HepG2 (cell line): Measurements from ENCODE around the gene TAC3. TPM values are rescaled to one million over a fixed set of nuclear protein-coding genes. Genes with fewer than 3 reads are reported as not detected.

Source experiments
- ATF7 ChIP-seq, 2 experiments: fragments of 450-650 bp in 1 of 2; sonication (generic) in 1 of 2; formaldehyde crosslinking in 1 of 2; IDR thresholded peaks; 2 replicates each; pipeline versions ENCODE4 v1.4.0 to v1.6.1; 2016 to 2020; ENCODE audit warnings: antibody characterized with exemption in 1 of 2, mild to moderate bottlenecking in 1 of 2, missing genetic modification reagents in 1 of 2
- CC2D1A ChIP-seq: sonication (generic); formaldehyde crosslinking; IDR thresholded peaks from 2 replicates; pipeline ENCODE4 v1.8.1; 2023; ENCODE audit warnings: mild to moderate bottlenecking, missing genetic modification reagents
- CERS6 ChIP-seq: sonication (generic); formaldehyde crosslinking; IDR thresholded peaks from 2 replicates; pipeline ENCODE4 v1.5.0; 2020; ENCODE audit warnings: missing genetic modification reagents
- CREB1 ChIP-seq, 2 experiments: fragments of 450-650 bp in 1 of 2; IDR thresholded peaks; 2 replicates each; pipeline ENCODE4 v1.6.1; 2016 to 2017; ENCODE audit warnings: control low read depth in 1 of 2, mild to moderate bottlenecking in 1 of 2, missing compliant biosample characterization in 1 of 2, missing genetic modification characterization in 1 of 2
- GABPB1 ChIP-seq: IDR thresholded peaks from 2 replicates; pipeline ENCODE4 v1.6.1; 2016; ENCODE audit warnings: mild to moderate bottlenecking, missing genetic modification reagents, moderate library complexity, missing compliant biosample characterization
- HNRNPL ChIP-seq: fragments of 200-400 bp; formaldehyde crosslinking; IDR thresholded peaks from 2 replicates; pipeline ENCODE4 v1.6.1; 2017; ENCODE audit warnings: mild to moderate bottlenecking, low read depth, low read length
- KDM6A ChIP-seq: IDR thresholded peaks from 2 replicates; pipeline ENCODE4 v1.6.1; 2016; ENCODE audit warnings: low read depth
- PRMT3 ChIP-seq: sonication (generic); formaldehyde crosslinking; IDR thresholded peaks from 2 replicates; pipeline ENCODE4 v1.8.1; 2022; ENCODE audit warnings: low read depth, mild to moderate bottlenecking, moderate library complexity, missing genetic modification reagents, borderline replicate concordance
- REL ChIP-seq: sonication (generic); formaldehyde crosslinking; conservative IDR thresholded peaks from 2 replicates; pipeline ENCODE4 v1.8.0; 2022; ENCODE audit warnings: mild to moderate bottlenecking, missing genetic modification reagents, moderate library complexity
- TBX3 ChIP-seq: fragments of 450-650 bp; IDR thresholded peaks from 2 replicates; pipeline ENCODE4 v1.6.1; 2017; ENCODE audit warnings: antibody characterized with exemption, mild to moderate bottlenecking, inconsistent platforms, borderline replicate concordance
- THYN1 ChIP-seq: sonication (generic); formaldehyde crosslinking; IDR thresholded peaks from 2 replicates; pipeline ENCODE4 v1.8.1; 2023; ENCODE audit warnings: low read depth, mild to moderate bottlenecking, moderate library complexity, missing genetic modification reagents, borderline replicate concordance
- ZNF687 ChIP-seq: sonication (generic); formaldehyde crosslinking; IDR thresholded peaks from 2 replicates; pipeline ENCODE4 v1.5.1; 2020; ENCODE audit warnings: mild to moderate bottlenecking, missing genetic modification reagents, moderate library complexity
- ZNF710 ChIP-seq: sonication (generic); formaldehyde crosslinking; IDR thresholded peaks from 2 replicates; pipeline ENCODE4 v1.5.0; 2020; ENCODE audit warnings: mild to moderate bottlenecking, missing genetic modification reagents, borderline replicate concordance
- polyA plus RNA-seq, 8 experiments: library from polyadenylated mRNA; depleted of rRNA in 3 of 8; stranded (reverse) in 7 of 8; unstranded in 1 of 8; fragments of >200 nt; fragmentation: Illumina TruSeq in 4 of 8; extraction: Trizol in 4 of 8; gene quantifications; 2 replicates each; pipeline versions ENCODE4 v1.2.1 to v1.2.3, GENCODE V29; 2011 to 2016; ENCODE audit warnings: low read depth in 4 of 8, missing spikeins in 1 of 8, mixed read lengths in 1 of 8; ENCODE audit not compliant: insufficient read depth in 1 of 8
- total RNA-seq, 5 experiments: library from RNA; depleted of rRNA; stranded (reverse); fragments of >200 nt; fragmentation: Illumina TruSeq; extraction: Trizol; gene quantifications; 2 replicates each; pipeline ENCODE4 v1.2.3, GENCODE V29; 2016; ENCODE audit warnings: low read depth in 1 of 5
- TF ChIP-seq, protein P1 (sequence below): IDR thresholded peaks from 2 replicates; pipeline ENCODE4 v1.6.1; 2016; ENCODE audit warnings: missing genetic modification reagents, missing compliant biosample characterization
- TF ChIP-seq, protein P2 (sequence below): sonication (generic); formaldehyde crosslinking; IDR thresholded peaks from 2 replicates; pipeline ENCODE4 v1.4.0; 2020; ENCODE audit warnings: missing genetic modification reagents

The TAC3 gene
- total and polyA plus RNA-seq, 2 of the 13 experiments (the other 11 are each of a cell fraction or from before 2014, with no cell fraction given) = 0.13 to 0.15 TPM

DNA sequence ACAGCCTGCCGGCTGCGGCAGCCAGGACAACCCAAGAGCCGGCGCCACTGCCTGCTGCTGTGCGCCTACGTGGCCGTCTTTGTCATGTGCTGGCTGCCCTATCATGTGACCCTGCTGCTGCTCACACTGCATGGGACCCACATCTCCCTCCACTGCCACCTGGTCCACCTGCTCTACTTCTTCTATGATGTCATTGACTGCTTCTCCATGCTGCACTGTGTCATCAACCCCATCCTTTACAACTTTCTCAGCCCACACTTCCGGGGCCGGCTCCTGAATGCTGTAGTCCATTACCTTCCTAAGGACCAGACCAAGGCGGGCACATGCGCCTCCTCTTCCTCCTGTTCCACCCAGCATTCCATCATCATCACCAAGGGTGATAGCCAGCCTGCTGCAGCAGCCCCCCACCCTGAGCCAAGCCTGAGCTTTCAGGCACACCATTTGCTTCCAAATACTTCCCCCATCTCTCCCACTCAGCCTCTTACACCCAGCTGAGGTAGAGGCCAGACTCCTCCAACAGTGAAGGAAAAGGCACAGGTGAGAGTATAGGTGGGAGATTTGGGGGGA lies 20.3 kb downstream of the TAC3 start (continued):
- TF ChIP-seq GABPB1 (CRISPR knock-in tag) = no peak
- no peak for TF ChIP-seq KDM6A (CRISPR knock-in tag)
- no peak for TF ChIP-seq PRMT3 (CRISPR knock-in tag)
- no peak for TF ChIP-seq THYN1 (CRISPR knock-in tag)
- no peak for TF ChIP-seq HNRNPL
- no peak for TF ChIP-seq TBX3
- 0 out of 2 replicates have a peak, but pooled peaks have one; percentile 1 for TF ChIP-seq ZNF687 (CRISPR knock-in tag)
- TF ChIP-seq, protein P1, sequence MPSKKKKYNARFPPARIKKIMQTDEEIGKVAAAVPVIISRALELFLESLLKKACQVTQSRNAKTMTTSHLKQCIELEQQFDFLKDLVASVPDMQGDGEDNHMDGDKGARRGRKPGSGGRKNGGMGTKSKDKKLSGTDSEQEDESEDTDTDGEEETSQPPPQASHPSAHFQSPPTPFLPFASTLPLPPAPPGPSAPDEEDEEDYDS (CRISPR knock-in tag) = no peak
- no peak for TF ChIP-seq CC2D1A
- TF ChIP-seq ZNF710 (CRISPR knock-in tag) = no peak
- TF ChIP-seq, protein P2, sequence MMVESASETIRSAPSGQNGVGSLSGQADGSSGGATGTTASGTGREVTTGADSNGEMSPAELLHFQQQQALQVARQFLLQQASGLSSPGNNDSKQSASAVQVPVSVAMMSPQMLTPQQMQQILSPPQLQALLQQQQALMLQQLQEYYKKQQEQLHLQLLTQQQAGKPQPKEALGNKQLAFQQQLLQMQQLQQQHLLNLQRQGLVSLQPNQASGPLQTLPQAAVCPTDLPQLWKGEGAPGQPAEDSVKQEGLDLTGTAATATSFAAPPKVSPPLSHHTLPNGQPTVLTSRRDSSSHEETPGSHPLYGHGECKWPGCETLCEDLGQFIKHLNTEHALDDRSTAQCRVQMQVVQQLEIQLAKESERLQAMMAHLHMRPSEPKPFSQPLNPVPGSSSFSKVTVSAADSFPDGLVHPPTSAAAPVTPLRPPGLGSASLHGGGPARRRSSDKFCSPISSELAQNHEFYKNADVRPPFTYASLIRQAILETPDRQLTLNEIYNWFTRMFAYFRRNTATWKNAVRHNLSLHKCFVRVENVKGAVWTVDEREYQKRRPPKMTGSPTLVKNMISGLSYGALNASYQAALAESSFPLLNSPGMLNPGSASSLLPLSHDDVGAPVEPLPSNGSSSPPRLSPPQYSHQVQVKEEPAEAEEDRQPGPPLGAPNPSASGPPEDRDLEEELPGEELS (CRISPR knock-in tag) = no peak
- TF ChIP-seq REL (CRISPR knock-in tag) = no peak
- peak; percentile 66 for TF ChIP-seq ATF7 (IDR thresholded peaks at IDR 0.05)
- no peak for TF ChIP-seq ATF7 (CRISPR knock-in tag; IDR thresholded peaks at IDR 0.05)
- no peak for TF ChIP-seq CERS6
- peak; percentile 72 for TF ChIP-seq CREB1 (IDR thresholded peaks at IDR 0.05)
- no peak for TF ChIP-seq CREB1 (CRISPR knock-in tag; IDR thresholded peaks at IDR 0.05)
